ENCODE measurements around the gene ITGA7. TPM values are rescaled to one million over a fixed set of nuclear protein-coding genes. Genes with fewer than 3 reads are reported as not detected.
A peak's percentile ranks its signal among the peaks of the same experiment; 100 is the strongest.

Gene ITGA7
- polyA plus RNA-seq, 1 of the 3 experiments (the other 2 are of a cell fraction), result 19.7 TPM

DNA sequence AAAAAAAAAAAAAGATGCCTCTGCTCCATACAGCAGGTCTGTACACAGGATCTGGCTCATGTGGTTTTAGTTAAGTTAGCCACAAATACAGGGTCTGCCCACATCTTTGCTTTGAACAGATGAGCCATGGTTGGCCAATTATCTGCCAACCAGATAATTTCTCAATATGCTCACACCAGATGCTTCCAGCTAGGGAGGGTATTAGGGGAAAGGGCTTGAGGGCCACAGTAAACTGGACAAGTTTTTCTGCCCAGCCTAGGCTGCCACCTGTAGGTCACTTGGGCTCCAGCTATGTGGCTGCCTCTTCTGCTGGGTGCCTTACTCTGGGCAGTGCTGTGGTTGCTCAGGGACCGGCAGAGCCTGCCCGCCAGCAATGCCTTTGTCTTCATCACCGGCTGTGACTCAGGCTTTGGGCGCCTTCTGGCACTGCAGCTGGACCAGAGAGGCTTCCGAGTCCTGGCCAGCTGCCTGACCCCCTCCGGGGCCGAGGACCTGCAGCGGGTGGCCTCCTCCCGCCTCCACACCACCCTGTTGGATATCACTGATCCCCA is 13.3 kb upstream of the ITGA7 start:
- H3K36me3 ChIP-seq (replicated peaks in 1 of 2; ENCODE audit: control insufficient read depth in 1 of 2, insufficient read depth in 2 of 2, low read length in 1 of 2), result peaks cover 21 to 31% of the 10 kb centered on the region in 2 experiments
- POLR2A ChIA-PET, result interaction anchor here (1.4 to 1.7 kb wide), 2 partner anchors 9 to 16 kb away, joined by 4 to 6 read pairs; no protein-coding TSS in a partner anchor
- H3K4me1 ChIP-seq (ENCODE audit: control insufficient read depth in 1 of 2, insufficient read depth in 2 of 2, low read depth in 1 of 2, low read length in 1 of 2), result peaks cover 25 to 36% of the 10 kb centered on the region in 2 experiments
- WGBS (ENCODE audit: low lambda C conversion rate), result 10% methylated on average over 2 of the region's 9 CpGs
- H3K9me3 ChIP-seq, result no peaks in the 10 kb centered on the region
- peak overlapping the region; percentile 56 to 74 for H3K27ac ChIP-seq (ENCODE audit: low read depth in 2 of 2, low read length in 1 of 2)
- H3K27me3 ChIP-seq (ENCODE audit: insufficient read depth), result no peaks in the 10 kb centered on the region
- peak overlapping the region; percentile 66; the same call in 1 of the 2 replicates for H3K4me2 ChIP-seq
- peaks cover 28% of the 10 kb centered on the region for H4K20me1 ChIP-seq (ENCODE audit: insufficient read depth)
- CTCF ChIA-PET, result interaction anchor here (0.6 to 11.2 kb wide), 18 partner anchors 9 to 541 kb away, joined by 3 to 202 read pairs (median 4); partner anchors contain the start of genes CD63 and DNAJC14
- peak; percentile 73 for DNase-seq
- H3K79me2 ChIP-seq (ENCODE audit: insufficient read depth), result peaks cover 20% of the 10 kb centered on the region; the same call in 1 of the 2 replicates
- H3K9me2 ChIP-seq, result no peaks in the 10 kb centered on the region
- H3K4me3 ChIP-seq (ENCODE audit: low read depth in 2 of 2, low read length in 1 of 2), result no peak overlapping the region
- H3F3A ChIP-seq (replicated peaks; ENCODE audit: insufficient read depth), result peaks cover 58% of the 10 kb centered on the region
- H2AFZ ChIP-seq (ENCODE audit: low read depth), result no peak overlapping the region
- no peak overlapping the region for H3K9ac ChIP-seq
- TF ChIP-seq EZH2phosphoT487 (IDR thresholded peaks at IDR 0.05; ENCODE audit: borderline replicate concordance, low read depth), result no peak
- peak; percentile 60; the same call in 1 of the 2 replicates for TF ChIP-seq SMC3 (IDR thresholded peaks at IDR 0.05; ENCODE audit: low read depth, low read length)
- no peak for TF ChIP-seq FOXJ3 (CRISPR knock-in tag; IDR thresholded peaks at IDR 0.05)
- peak; percentile 91 for TF ChIP-seq NFIC (IDR thresholded peaks at IDR 0.05; ENCODE audit: borderline replicate concordance)
- TF ChIP-seq, protein P1, sequence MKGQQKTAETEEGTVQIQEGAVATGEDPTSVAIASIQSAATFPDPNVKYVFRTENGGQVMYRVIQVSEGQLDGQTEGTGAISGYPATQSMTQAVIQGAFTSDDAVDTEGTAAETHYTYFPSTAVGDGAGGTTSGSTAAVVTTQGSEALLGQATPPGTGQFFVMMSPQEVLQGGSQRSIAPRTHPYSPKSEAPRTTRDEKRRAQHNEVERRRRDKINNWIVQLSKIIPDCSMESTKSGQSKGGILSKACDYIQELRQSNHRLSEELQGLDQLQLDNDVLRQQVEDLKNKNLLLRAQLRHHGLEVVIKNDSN (IDR thresholded peaks at IDR 0.05; ENCODE audit: borderline replicate concordance, low read depth), result no peak
- peak in 1 of 2 experiments; percentile 28; a peak in 1 of 4 replicates for TF ChIP-seq EP300 (IDR thresholded peaks at IDR 0.05; ENCODE audit: borderline replicate concordance in 1 of 2, low read depth in 1 of 2, low read length in 1 of 2)
- TF ChIP-seq RAD21 (IDR thresholded peaks at IDR 0.05; ENCODE audit: low read length), result peak; percentile 72
- TF ChIP-seq, protein P2, sequence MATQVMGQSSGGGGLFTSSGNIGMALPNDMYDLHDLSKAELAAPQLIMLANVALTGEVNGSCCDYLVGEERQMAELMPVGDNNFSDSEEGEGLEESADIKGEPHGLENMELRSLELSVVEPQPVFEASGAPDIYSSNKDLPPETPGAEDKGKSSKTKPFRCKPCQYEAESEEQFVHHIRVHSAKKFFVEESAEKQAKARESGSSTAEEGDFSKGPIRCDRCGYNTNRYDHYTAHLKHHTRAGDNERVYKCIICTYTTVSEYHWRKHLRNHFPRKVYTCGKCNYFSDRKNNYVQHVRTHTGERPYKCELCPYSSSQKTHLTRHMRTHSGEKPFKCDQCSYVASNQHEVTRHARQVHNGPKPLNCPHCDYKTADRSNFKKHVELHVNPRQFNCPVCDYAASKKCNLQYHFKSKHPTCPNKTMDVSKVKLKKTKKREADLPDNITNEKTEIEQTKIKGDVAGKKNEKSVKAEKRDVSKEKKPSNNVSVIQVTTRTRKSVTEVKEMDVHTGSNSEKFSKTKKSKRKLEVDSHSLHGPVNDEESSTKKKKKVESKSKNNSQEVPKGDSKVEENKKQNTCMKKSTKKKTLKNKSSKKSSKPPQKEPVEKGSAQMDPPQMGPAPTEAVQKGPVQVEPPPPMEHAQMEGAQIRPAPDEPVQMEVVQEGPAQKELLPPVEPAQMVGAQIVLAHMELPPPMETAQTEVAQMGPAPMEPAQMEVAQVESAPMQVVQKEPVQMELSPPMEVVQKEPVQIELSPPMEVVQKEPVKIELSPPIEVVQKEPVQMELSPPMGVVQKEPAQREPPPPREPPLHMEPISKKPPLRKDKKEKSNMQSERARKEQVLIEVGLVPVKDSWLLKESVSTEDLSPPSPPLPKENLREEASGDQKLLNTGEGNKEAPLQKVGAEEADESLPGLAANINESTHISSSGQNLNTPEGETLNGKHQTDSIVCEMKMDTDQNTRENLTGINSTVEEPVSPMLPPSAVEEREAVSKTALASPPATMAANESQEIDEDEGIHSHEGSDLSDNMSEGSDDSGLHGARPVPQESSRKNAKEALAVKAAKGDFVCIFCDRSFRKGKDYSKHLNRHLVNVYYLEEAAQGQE (IDR thresholded peaks at IDR 0.05; ENCODE audit: low read depth, low read length), result 0 out of 2 replicates have a peak, but pooled peaks have one; percentile 26
- TF ChIP-seq, protein P3, sequence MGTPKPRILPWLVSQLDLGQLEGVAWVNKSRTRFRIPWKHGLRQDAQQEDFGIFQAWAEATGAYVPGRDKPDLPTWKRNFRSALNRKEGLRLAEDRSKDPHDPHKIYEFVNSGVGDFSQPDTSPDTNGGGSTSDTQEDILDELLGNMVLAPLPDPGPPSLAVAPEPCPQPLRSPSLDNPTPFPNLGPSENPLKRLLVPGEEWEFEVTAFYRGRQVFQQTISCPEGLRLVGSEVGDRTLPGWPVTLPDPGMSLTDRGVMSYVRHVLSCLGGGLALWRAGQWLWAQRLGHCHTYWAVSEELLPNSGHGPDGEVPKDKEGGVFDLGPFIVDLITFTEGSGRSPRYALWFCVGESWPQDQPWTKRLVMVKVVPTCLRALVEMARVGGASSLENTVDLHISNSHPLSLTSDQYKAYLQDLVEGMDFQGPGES (IDR thresholded peaks at IDR 0.05; ENCODE audit: low read depth, low read length), result no peak
- no peak for TF ChIP-seq RXRA (IDR thresholded peaks at IDR 0.05; ENCODE audit: borderline replicate concordance, low read depth)
- peak; percentile 79 for TF ChIP-seq TCF12 (IDR thresholded peaks at IDR 0.05)
- TF ChIP-seq, protein P4, sequence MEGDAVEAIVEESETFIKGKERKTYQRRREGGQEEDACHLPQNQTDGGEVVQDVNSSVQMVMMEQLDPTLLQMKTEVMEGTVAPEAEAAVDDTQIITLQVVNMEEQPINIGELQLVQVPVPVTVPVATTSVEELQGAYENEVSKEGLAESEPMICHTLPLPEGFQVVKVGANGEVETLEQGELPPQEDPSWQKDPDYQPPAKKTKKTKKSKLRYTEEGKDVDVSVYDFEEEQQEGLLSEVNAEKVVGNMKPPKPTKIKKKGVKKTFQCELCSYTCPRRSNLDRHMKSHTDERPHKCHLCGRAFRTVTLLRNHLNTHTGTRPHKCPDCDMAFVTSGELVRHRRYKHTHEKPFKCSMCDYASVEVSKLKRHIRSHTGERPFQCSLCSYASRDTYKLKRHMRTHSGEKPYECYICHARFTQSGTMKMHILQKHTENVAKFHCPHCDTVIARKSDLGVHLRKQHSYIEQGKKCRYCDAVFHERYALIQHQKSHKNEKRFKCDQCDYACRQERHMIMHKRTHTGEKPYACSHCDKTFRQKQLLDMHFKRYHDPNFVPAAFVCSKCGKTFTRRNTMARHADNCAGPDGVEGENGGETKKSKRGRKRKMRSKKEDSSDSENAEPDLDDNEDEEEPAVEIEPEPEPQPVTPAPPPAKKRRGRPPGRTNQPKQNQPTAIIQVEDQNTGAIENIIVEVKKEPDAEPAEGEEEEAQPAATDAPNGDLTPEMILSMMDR (IDR thresholded peaks at IDR 0.05), result peak; percentile 71
- TF ChIP-seq SIN3A (IDR thresholded peaks at IDR 0.05; ENCODE audit: borderline replicate concordance, low read depth, low read length), result peak; percentile 70; the same call in 1 of the 2 replicates
- peak; percentile 43 for TF ChIP-seq CHD2 (IDR thresholded peaks at IDR 0.05; ENCODE audit: low read length, partially characterized antibody)
- TF ChIP-seq NRF1 (IDR thresholded peaks at IDR 0.05; ENCODE audit: low read depth, low read length), result no peak
- TF ChIP-seq, protein P5, sequence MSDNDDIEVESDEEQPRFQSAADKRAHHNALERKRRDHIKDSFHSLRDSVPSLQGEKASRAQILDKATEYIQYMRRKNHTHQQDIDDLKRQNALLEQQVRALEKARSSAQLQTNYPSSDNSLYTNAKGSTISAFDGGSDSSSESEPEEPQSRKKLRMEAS (IDR thresholded peaks at IDR 0.05; ENCODE audit: low read depth), result 0 out of 2 replicates have a peak, but pooled peaks have one; percentile 55
- TF ChIP-seq JUND (IDR thresholded peaks at IDR 0.05), result peak; percentile 45; the same call in 1 of the 2 replicates
- TF ChIP-seq TAF1 (IDR thresholded peaks at IDR 0.05; ENCODE audit: borderline replicate concordance, low read depth, low read length), result no peak
- TF ChIP-seq, protein P6, sequence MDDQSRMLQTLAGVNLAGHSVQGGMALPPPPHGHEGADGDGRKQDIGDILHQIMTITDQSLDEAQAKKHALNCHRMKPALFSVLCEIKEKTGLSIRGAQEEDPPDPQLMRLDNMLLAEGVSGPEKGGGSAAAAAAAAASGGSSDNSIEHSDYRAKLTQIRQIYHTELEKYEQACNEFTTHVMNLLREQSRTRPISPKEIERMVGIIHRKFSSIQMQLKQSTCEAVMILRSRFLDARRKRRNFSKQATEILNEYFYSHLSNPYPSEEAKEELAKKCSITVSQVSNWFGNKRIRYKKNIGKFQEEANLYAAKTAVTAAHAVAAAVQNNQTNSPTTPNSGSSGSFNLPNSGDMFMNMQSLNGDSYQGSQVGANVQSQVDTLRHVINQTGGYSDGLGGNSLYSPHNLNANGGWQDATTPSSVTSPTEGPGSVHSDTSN (IDR thresholded peaks at IDR 0.05), result no peak
- TF ChIP-seq RCOR1 (IDR thresholded peaks at IDR 0.05; ENCODE audit: low read length), result peak; percentile 29; the same call in 1 of the 2 replicates
- TF ChIP-seq TEAD4 (IDR thresholded peaks at IDR 0.05; ENCODE audit: borderline replicate concordance, insufficient read depth), result 0 out of 2 replicates have a peak, but pooled peaks have one; percentile 21
- no peak for TF ChIP-seq MEF2A (IDR thresholded peaks at IDR 0.05; ENCODE audit: borderline replicate concordance, low read depth)
- no peak for TF ChIP-seq FOXM1 (IDR thresholded peaks at IDR 0.05; ENCODE audit: low read depth)
- TF ChIP-seq FOSL2 (IDR thresholded peaks at IDR 0.05; ENCODE audit: borderline replicate concordance, low read depth), result peak; percentile 73

All from SK-N-SH (cell line).